Activated B cell treated with CpG ODN at 0.5 μM for 24 hours (primary cell): Measurements from ENCODE around the gene SNF8. TPM values are rescaled to one million over a fixed set of nuclear protein-coding genes. Genes with fewer than 3 reads are reported as not detected.

Experiments used
- ATAC-seq: fragments of 200-7000 bp; cut with Tn5 transposase; one replicate; pipeline ENCODE4 v1.10.0; 2021; ENCODE audit warnings: low read depth, mild to moderate bottlenecking, moderate library complexity
- CTCF ChIA-PET: fragments of 350-600 bp; sonication (Branson Sonifier 250); formaldehyde crosslinking; loops from one replicate; lab custom pipeline; 2021; ENCODE audit warnings: antibody characterized with exemption; lab: Charles Lee
- POLR2A ChIA-PET: fragments of 350-600 bp; sonication (Branson Sonifier 250); formaldehyde crosslinking; loops from one replicate; lab custom pipeline; 2021; ENCODE audit warnings: antibody characterized with exemption; lab: Charles Lee
- DNase-seq: peaks from one replicate; pipeline ENCODE4 v3.0.0; 2022
- H3K27ac Mint-ChIP-seq: one replicate; pipeline ENCODE4 v1.8.0; 2020; ENCODE audit warnings: mixed read lengths
- H3K27me3 Mint-ChIP-seq: one replicate; pipeline ENCODE4 v1.8.0; 2021; ENCODE audit warnings: mixed read lengths
- H3K36me3 Mint-ChIP-seq: one replicate; pipeline ENCODE4 v1.8.0; 2021; ENCODE audit warnings: low read depth, mixed read lengths
- H3K4me1 Mint-ChIP-seq: one replicate; pipeline ENCODE4 v1.8.0; 2021; ENCODE audit warnings: mixed read lengths
- H3K4me3 Mint-ChIP-seq: one replicate; pipeline ENCODE4 v1.8.0; 2020; ENCODE audit warnings: mild to moderate bottlenecking, mixed read lengths
- H3K9me3 Mint-ChIP-seq: one replicate; pipeline ENCODE4 v1.8.0; 2020; ENCODE audit warnings: mixed read lengths
- intact Hi-C: fragments of 100-400 bp; cut with micrococcal nuclease; formaldehyde crosslinking; loops from one replicate; pipeline ENCODE4 v1.15.1; 2024
- total RNA-seq: library from RNA; stranded (reverse); gene quantifications from 2 replicates; pipeline ENCODE4 v1.2.3, GENCODE V29; 2022
- TF ChIP-seq, protein P1 (sequence below): fragments of 200-600 bp; IDR thresholded peaks from one replicate; pipeline ENCODE4 v1.8.0; 2022; ENCODE audit warnings: antibody characterized with exemption, mild to moderate bottlenecking

Gene SNF8
- total RNA-seq, 1 donor from 2014 or later = 130 TPM

DNA sequence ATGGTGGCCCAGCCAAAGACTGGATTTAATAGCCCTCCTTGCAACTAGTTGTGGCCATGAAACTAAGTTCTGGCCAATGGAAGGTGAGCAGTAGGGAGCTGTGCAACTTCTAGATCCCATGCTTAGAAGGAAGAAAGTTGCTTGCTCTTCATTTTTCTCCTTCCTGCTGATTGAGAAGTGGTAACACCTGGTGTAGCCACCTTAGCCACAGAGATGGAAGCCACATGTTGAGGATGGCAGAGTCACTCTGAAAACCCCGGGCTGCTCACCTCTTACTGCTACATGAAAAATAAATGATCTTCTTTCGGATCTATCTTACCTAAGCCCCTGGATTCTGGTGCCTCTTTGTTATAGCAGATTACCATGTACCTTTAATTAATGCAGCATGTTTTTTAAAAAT, 62.4 kb downstream of the SNF8 start:
- CTCF ChIA-PET = interaction anchor here (3.0 to 8.7 kb wide), 2 partner anchors 72 to 150 kb away, joined by 8 to 379 read pairs; partner anchors contain the start of gene TTLL6
- intact Hi-C loops = no loop called here
- ATAC-seq = no peak
- POLR2A ChIA-PET = interaction anchor here (0.6 kb wide), 1 partner anchor 149 kb away, joined by 3 read pairs; no protein-coding TSS in a partner anchor
- H3K4me3 Mint-ChIP-seq = no peak overlapping the region
- no peaks in the 10 kb centered on the region for H3K27me3 Mint-ChIP-seq
- DNase-seq = no peak
- no peaks in the 10 kb centered on the region for H3K36me3 Mint-ChIP-seq
- no peaks in the 10 kb centered on the region for H3K9me3 Mint-ChIP-seq
- no peak overlapping the region for H3K27ac Mint-ChIP-seq
- TF ChIP-seq, protein P1, sequence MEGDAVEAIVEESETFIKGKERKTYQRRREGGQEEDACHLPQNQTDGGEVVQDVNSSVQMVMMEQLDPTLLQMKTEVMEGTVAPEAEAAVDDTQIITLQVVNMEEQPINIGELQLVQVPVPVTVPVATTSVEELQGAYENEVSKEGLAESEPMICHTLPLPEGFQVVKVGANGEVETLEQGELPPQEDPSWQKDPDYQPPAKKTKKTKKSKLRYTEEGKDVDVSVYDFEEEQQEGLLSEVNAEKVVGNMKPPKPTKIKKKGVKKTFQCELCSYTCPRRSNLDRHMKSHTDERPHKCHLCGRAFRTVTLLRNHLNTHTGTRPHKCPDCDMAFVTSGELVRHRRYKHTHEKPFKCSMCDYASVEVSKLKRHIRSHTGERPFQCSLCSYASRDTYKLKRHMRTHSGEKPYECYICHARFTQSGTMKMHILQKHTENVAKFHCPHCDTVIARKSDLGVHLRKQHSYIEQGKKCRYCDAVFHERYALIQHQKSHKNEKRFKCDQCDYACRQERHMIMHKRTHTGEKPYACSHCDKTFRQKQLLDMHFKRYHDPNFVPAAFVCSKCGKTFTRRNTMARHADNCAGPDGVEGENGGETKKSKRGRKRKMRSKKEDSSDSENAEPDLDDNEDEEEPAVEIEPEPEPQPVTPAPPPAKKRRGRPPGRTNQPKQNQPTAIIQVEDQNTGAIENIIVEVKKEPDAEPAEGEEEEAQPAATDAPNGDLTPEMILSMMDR = no peak
- peaks cover 8% of the 10 kb centered on the region for H3K4me1 Mint-ChIP-seq

Other genes starting within 250 kb of the SNF8 start
- gene PRAC1, start 222.3 kb downstream of the SNF8 start, total RNA-seq = not detected in 2 replicates
- gene PRAC2, start 221.7 kb downstream of the SNF8 start, total RNA-seq = not detected in 2 replicates
- not detected in 2 replicates for gene HOXB13, start 216.1 kb downstream of the SNF8 start, total RNA-seq
- not detected in 2 replicates for gene TTLL6, start 127.6 kb downstream of the SNF8 start, total RNA-seq
- 115 TPM in 2 replicates for gene CALCOCO2, start 113.8 kb downstream of the SNF8 start, total RNA-seq
- 130 and 136 TPM in 2 replicates for gene ATP5MC1, start 52.1 kb downstream of the SNF8 start, total RNA-seq
- gene UBE2Z, start 36.4 kb downstream of the SNF8 start, total RNA-seq = 121 and 154 TPM in 2 replicates
- not detected in 2 replicates for gene GIP, start 23.8 kb upstream of the SNF8 start, total RNA-seq
- 0.10 and 0.40 TPM in 2 replicates for gene IGF2BP1, start 52.5 kb upstream of the SNF8 start, total RNA-seq
- gene B4GALNT2, start 187.9 kb upstream of the SNF8 start, total RNA-seq = 0.05 and 0.09 TPM in 2 replicates